ENCODE measurements around the gene PCDH10.

- TF ChIP-seq RCOR1 (IDR thresholded peaks at IDR 0.05; ENCODE audit: low read length), result no peak
- no peak; the same call in 1 of the 2 replicates for TF ChIP-seq CTCF (IDR thresholded peaks at IDR 0.05)
- no peak for TF ChIP-seq EP300 (IDR thresholded peaks at IDR 0.05; ENCODE audit: borderline replicate concordance in 1 of 2, low read depth in 1 of 2, low read length in 1 of 2)
- TF ChIP-seq ELF1 (IDR thresholded peaks at IDR 0.05), result no peak
- TF ChIP-seq TAF1 (IDR thresholded peaks at IDR 0.05; ENCODE audit: borderline replicate concordance, low read depth, low read length), result no peak
- no peak for TF ChIP-seq TCF12 (IDR thresholded peaks at IDR 0.05)
- no peak for TF ChIP-seq CHD2 (IDR thresholded peaks at IDR 0.05; ENCODE audit: low read length, partially characterized antibody)
- no peak for TF ChIP-seq ZBTB33 (IDR thresholded peaks at IDR 0.05; ENCODE audit: borderline replicate concordance, low read depth)
- TF ChIP-seq GABPA (IDR thresholded peaks at IDR 0.05; ENCODE audit: low read depth), result no peak
- TF ChIP-seq GATA2 (CRISPR knock-in tag; IDR thresholded peaks at IDR 0.05), result no peak
- no peak for TF ChIP-seq NRF1 (IDR thresholded peaks at IDR 0.05; ENCODE audit: low read depth, low read length)
- no peak for TF ChIP-seq TEAD4 (IDR thresholded peaks at IDR 0.05; ENCODE audit: borderline replicate concordance, insufficient read depth)
Observed at GRCh38 chr4:133151691-133152329, 2.7 kb downstream of the PCDH10 start.

Data from SK-N-SH (cell line).